Fibroblast of lung (primary cell): ENCODE results near the gene WDFY1.

ENCODE experiments used
- EZH2 ChIP-seq: IDR thresholded peaks from 2 replicates; pipeline ENCODE4 v1.5.1; 2012; ENCODE audit warnings: low read length, control low read depth, mild to moderate bottlenecking; ENCODE audit errors: missing control alignments
- TF ChIP-seq, protein P1 (sequence below), 2 donors: IDR thresholded peaks in 1 of 2; conservative IDR thresholded peaks in 1 of 2; 1 replicate in 1 of 2; 2 replicates in 1 of 2; pipeline ENCODE4 v1.5.1; 2011 to 2012; ENCODE audit warnings: low read length in 2 of 2, control low read depth in 1 of 2, inconsistent platforms in 1 of 2, low read depth in 1 of 2, mild to moderate bottlenecking in 1 of 2

DNA sequence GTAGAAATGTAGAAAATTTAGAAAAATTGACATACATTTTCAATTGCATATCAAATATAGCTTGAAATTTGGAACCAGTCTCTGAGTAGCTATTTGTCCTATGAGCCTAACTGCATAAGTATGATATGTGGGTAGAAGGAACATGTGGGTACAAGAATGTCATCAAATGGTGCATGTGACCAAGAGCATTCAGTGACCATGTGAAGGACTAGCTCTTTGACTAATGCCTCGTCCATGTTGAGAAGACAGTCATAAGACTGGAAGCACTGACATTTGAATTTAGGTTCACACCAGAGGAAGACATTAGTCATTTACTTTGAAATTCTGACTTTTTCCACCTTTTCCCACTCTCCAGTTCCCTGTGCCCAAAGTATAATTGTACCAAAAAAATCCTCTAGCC is 24.7 kb upstream of the WDFY1 start:
- TF ChIP-seq, protein P1, sequence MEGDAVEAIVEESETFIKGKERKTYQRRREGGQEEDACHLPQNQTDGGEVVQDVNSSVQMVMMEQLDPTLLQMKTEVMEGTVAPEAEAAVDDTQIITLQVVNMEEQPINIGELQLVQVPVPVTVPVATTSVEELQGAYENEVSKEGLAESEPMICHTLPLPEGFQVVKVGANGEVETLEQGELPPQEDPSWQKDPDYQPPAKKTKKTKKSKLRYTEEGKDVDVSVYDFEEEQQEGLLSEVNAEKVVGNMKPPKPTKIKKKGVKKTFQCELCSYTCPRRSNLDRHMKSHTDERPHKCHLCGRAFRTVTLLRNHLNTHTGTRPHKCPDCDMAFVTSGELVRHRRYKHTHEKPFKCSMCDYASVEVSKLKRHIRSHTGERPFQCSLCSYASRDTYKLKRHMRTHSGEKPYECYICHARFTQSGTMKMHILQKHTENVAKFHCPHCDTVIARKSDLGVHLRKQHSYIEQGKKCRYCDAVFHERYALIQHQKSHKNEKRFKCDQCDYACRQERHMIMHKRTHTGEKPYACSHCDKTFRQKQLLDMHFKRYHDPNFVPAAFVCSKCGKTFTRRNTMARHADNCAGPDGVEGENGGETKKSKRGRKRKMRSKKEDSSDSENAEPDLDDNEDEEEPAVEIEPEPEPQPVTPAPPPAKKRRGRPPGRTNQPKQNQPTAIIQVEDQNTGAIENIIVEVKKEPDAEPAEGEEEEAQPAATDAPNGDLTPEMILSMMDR (conservative IDR thresholded peaks at IDR 0.05 in 1 of 2, IDR thresholded peaks at IDR 0.05 in 1 of 2; ENCODE audit: low read depth in 1 of 2, low read length in 2 of 2), result no peak
- no peak for TF ChIP-seq EZH2
